WTC11 (cell line): ENCODE results near the gene CLDN20.

Source experiments
- ATF2 ChIP-seq: sonication (generic); formaldehyde crosslinking; IDR thresholded peaks from 2 replicates; pipeline ENCODE4 v1.8.1; 2022; ENCODE audit warnings: low read depth, missing genetic modification reagents, borderline replicate concordance
- CTCF ChIP-seq: fragments of 200-600 bp; IDR thresholded peaks from 2 replicates; pipeline ENCODE4 v1.8.0; 2022; ENCODE audit warnings: antibody characterized with exemption
- MAX ChIP-seq: sonication (generic); formaldehyde crosslinking; IDR thresholded peaks from 2 replicates; pipeline ENCODE4 v1.8.0; 2022; ENCODE audit warnings: mild to moderate bottlenecking, missing genetic modification reagents
- NFYB ChIP-seq: sonication (generic); formaldehyde crosslinking; conservative IDR thresholded peaks from 2 replicates; pipeline ENCODE4 v1.8.0; 2022; ENCODE audit warnings: low read depth, missing genetic modification reagents
- NR2C2 ChIP-seq: sonication (generic); formaldehyde crosslinking; IDR thresholded peaks from 2 replicates; pipeline ENCODE4 v1.8.0; 2022; ENCODE audit warnings: mild to moderate bottlenecking, missing genetic modification reagents

GRCh38 chr6:155248008-155249001, 15.5 kb upstream of the CLDN20 start:
- TF ChIP-seq CTCF (peak; percentile 39), ATF2 (CRISPR knock-in tag) (no peak), MAX (CRISPR knock-in tag) (0 out of 2 replicates have a peak, but pooled peaks have one; percentile 24), NFYB (CRISPR knock-in tag) (no peak), NR2C2 (CRISPR knock-in tag) (no peak)
